WERI-Rb-1 (cell line): Measurements from ENCODE around the gene GGA2.

ENCODE experiments used
- DNase-seq: peaks from one replicate; pipeline ENCODE4 v3.0.0-alpha.2; 2020
- H3K27ac ChIP-seq: fragments of 250-450 bp; sonication (Bioruptor Pico); 2 replicates; pipeline ENCODE4 v1.5.1; 2020; ENCODE audit warnings: mild to moderate bottlenecking, moderate library complexity
- H3K27me3 ChIP-seq: fragments of 250-450 bp; sonication (Bioruptor Pico); 2 replicates; pipeline ENCODE4 v1.5.1; 2021; ENCODE audit warnings: mild to moderate bottlenecking, low read depth, moderate library complexity; ENCODE audit not compliant: insufficient read depth, severe bottlenecking
- H3K36me3 ChIP-seq: fragments of 250-450 bp; sonication (Bioruptor Pico); 2 replicates; pipeline ENCODE4 v1.5.1; 2020; ENCODE audit warnings: mild to moderate bottlenecking, moderate library complexity
- H3K4me3 ChIP-seq: 2 replicates; pipeline ENCODE4 v1.5.1; 2011; ENCODE audit warnings: low read depth, mild to moderate bottlenecking, control low read depth, low read length
- H3K9me3 ChIP-seq: fragments of 250-450 bp; sonication (Bioruptor Pico); 2 replicates; pipeline ENCODE4 v1.5.1; 2021; ENCODE audit warnings: mild to moderate bottlenecking, moderate library complexity; ENCODE audit not compliant: severe bottlenecking
- CTCF ChIP-seq: IDR thresholded peaks from 2 replicates; pipeline ENCODE4 v1.5.1; 2011; ENCODE audit warnings: low read depth, mild to moderate bottlenecking, control low read depth, inconsistent platforms, low read length

Gene GGA2

DNA sequence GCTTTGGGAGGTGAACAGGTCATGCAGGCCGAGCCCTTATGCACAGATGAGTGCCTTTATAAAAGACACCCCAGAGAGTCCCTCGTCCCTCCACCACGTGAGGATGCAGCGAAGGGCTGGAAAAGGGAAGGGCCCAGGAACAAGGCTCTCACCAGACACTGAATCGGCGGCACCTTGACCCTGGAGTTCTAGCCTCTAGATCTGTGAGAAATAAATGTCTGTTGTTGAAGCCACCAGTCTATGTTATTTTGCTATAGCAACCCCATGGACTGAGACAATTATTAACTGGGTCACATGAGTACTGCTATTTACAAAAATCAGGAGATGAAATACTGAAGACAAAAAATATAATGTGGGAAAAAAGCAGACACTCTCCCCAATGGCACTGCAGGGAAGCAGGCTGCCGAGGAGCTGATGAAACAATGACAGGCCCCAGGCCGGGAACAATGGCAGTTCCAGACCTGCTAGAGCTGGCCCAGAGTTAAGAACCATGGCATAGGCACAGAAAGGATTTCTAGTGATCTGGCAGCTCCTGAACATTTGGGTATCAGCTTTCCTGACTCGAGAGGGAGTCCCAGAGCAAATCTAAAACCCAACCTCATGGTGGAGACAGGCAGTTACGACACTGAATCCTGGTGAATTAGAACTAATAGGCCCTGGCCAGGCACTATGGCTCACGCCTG is 17.8 kb upstream of the GGA2 start:
- TF ChIP-seq CTCF: no peak
- H3K27me3 ChIP-seq: no peaks in the 10 kb centered on the region
- peaks cover 51% of the 10 kb centered on the region for H3K36me3 ChIP-seq
- H3K4me3 ChIP-seq: no peak overlapping the region
- H3K9me3 ChIP-seq: no peaks in the 10 kb centered on the region
- no peak for DNase-seq
- H3K27ac ChIP-seq: no peak overlapping the region

DNA sequence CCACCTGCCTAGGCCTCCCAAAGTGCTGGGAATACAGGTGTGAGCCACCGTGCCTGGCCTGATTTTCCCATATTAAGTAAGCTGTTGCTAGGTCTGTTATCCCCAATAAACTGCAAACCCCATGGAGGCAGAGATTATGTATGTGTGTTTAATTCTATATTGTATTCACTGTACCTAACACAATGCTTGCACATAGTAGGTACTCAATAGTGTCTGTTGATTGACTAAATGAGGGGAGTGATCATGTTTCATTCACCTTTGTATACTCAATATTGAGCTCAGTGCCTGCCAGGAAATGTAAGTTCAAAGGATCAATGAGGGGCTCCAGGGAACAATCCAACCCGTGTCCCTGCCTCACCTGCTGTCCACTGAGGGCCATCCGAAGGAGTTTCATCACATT is 14.6 kb upstream of the GGA2 start:
- H3K27me3 ChIP-seq: no peaks in the 10 kb centered on the region
- no peak for TF ChIP-seq CTCF
- H3K4me3 ChIP-seq: no peak overlapping the region
- peaks cover 39% of the 10 kb centered on the region for H3K36me3 ChIP-seq
- H3K9me3 ChIP-seq: no peaks in the 10 kb centered on the region
- H3K27ac ChIP-seq: no peak overlapping the region
- DNase-seq: no peak

DNA sequence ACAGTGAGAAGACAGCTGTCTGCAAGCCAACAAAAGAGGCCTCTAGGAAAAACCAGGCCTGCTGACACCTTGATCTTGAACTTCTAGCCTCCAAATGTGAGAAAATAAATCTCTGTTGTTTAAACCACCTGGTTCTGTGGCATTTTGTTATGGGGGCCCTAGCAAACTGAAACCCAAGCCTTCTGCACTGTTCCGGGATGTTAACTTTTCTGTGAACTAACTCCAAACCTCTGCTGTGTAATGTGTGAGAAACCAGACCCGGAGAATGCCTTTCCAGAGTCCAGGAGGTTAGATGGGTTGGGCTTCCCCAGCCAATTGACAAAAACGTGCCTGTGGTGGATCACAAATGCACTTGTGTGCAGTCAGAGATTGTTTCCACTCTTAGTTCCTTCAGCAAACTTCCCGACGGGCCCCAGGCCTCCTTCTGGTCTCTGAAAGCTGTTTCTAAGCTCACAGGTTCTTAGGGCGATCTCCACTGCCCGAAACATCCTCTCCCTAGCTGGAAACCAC is 13.6 kb upstream of the GGA2 start:
- no peak for TF ChIP-seq CTCF
- peaks cover 44% of the 10 kb centered on the region for H3K36me3 ChIP-seq
- H3K27me3 ChIP-seq: no peaks in the 10 kb centered on the region
- H3K9me3 ChIP-seq: no peaks in the 10 kb centered on the region
- H3K27ac ChIP-seq: no peak overlapping the region
- no peak overlapping the region for H3K4me3 ChIP-seq
- no peak for DNase-seq

DNA sequence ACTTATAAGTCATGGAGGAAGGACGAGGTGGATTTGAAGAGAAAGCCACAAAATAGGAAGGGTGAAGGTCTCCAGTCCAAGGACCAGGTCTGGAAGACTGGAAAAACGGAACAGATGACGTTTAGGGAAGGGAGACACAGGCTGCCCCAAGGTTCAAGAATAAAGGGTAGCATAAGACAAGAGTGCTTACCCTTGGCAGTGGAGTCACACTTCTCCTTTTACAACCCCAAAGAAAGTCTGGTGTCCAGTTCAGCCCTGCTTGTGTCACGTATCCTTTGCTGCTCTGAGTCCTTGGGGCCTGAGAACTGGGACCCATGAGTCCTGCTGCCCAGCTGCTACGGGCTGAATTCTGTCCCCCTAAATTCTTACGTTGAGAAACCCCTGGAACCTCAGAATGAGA is 13.0 kb upstream of the GGA2 start:
- no peaks in the 10 kb centered on the region for H3K27me3 ChIP-seq
- H3K9me3 ChIP-seq: no peaks in the 10 kb centered on the region
- no peak overlapping the region for H3K4me3 ChIP-seq
- H3K27ac ChIP-seq: no peak overlapping the region
- TF ChIP-seq CTCF: no peak
- peaks cover 40% of the 10 kb centered on the region for H3K36me3 ChIP-seq
- no peak for DNase-seq

DNA sequence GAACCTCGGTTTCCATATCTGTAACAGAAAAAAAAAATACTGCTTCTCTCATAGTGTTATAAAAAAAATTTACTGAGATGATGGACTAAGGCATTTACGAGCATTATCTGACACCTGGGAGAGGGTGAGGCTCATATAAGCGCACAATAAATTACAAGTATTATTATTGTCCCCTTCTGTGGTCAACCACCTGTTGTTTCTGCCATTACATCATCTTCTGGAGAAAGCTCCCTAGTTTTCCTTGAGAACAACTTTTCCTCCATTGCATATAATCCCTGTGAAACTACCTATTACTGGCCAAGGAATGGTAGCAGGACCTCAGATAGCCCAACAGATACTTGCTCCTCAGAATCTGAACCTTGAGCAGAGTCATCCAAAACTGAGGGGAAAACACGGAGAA is 11.7 kb upstream of the GGA2 start:
- Histone ChIP-seq H3K27ac (no peak overlapping the region), H3K9me3 (no peaks in the 10 kb centered on the region), H3K36me3 (peaks cover 34% of the 10 kb centered on the region), H3K27me3 (no peaks in the 10 kb centered on the region), H3K4me3 (no peak overlapping the region)
- DNase-seq: no peak
- no peak for TF ChIP-seq CTCF
